ENCODE results near the gene SMC4.

- TF ChIP-seq CHD2 (IDR thresholded peaks at IDR 0.05; ENCODE audit: low read length, partially characterized antibody): no peak
- TF ChIP-seq, protein P1, sequence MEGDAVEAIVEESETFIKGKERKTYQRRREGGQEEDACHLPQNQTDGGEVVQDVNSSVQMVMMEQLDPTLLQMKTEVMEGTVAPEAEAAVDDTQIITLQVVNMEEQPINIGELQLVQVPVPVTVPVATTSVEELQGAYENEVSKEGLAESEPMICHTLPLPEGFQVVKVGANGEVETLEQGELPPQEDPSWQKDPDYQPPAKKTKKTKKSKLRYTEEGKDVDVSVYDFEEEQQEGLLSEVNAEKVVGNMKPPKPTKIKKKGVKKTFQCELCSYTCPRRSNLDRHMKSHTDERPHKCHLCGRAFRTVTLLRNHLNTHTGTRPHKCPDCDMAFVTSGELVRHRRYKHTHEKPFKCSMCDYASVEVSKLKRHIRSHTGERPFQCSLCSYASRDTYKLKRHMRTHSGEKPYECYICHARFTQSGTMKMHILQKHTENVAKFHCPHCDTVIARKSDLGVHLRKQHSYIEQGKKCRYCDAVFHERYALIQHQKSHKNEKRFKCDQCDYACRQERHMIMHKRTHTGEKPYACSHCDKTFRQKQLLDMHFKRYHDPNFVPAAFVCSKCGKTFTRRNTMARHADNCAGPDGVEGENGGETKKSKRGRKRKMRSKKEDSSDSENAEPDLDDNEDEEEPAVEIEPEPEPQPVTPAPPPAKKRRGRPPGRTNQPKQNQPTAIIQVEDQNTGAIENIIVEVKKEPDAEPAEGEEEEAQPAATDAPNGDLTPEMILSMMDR (IDR thresholded peaks at IDR 0.05): no peak
These were observed 25.8 kb upstream of the SMC4 start for GRCh38 chr3:160373655-160374054.
